WTC11 (cell line): Measurements from ENCODE around the gene SULT1C3. TPM values are rescaled to one million over a fixed set of nuclear protein-coding genes. Genes with fewer than 3 reads are reported as not detected.

Source experiments
- ATAC-seq: fragments of 200-7000 bp; cut with Tn5 transposase; 2 replicates; pipeline ENCODE4 v1.10.0; 2021; ENCODE audit warnings: mild to moderate bottlenecking, moderate library complexity
- CTCF ChIA-PET: fragments of 300-600 bp; sonication (Branson Sonifier 250); formaldehyde crosslinking; loops from one replicate; lab custom pipeline; 2021; ENCODE audit warnings: antibody characterized with exemption; lab: Charles Lee
- POLR2A ChIA-PET: fragments of 350-600 bp; sonication (Branson Sonifier 250); formaldehyde crosslinking; loops from one replicate; lab custom pipeline; 2021; ENCODE audit warnings: antibody characterized with exemption; lab: Charles Lee
- DNase-seq: peaks from one replicate; pipeline ENCODE4 v3.0.0; 2021; ENCODE audit warnings: low spot score
- H3K27ac Mint-ChIP-seq: 2 replicates; pipeline ENCODE4 v1.8.0; 2021; ENCODE audit warnings: mixed read lengths
- H3K27me3 Mint-ChIP-seq: 2 replicates; pipeline ENCODE4 v1.8.0; 2021; ENCODE audit warnings: low read depth, mild to moderate bottlenecking, moderate library complexity, mixed read lengths
- H3K36me3 Mint-ChIP-seq: 2 replicates; pipeline ENCODE4 v1.8.0; 2021; ENCODE audit warnings: mixed read lengths
- H3K4me1 Mint-ChIP-seq: 2 replicates; pipeline ENCODE4 v1.8.0; 2022; ENCODE audit warnings: mixed read lengths
- H3K4me3 Mint-ChIP-seq: 2 replicates; pipeline ENCODE4 v1.8.0; 2021; ENCODE audit warnings: mild to moderate bottlenecking, moderate library complexity, mixed read lengths
- H3K9me3 Mint-ChIP-seq: 2 replicates; pipeline ENCODE4 v1.8.0; 2021; ENCODE audit warnings: mixed read lengths
- EMX1 ChIP-seq: fragments of 250-450 bp; sonication (Bioruptor Pico); IDR thresholded peaks from 2 replicates; pipeline ENCODE4 v1.8.0; 2021; ENCODE audit warnings: mild to moderate bottlenecking
- ESRRA ChIP-seq: sonication (generic); formaldehyde crosslinking; IDR thresholded peaks from 2 replicates; pipeline ENCODE4 v1.8.1; 2022; ENCODE audit warnings: mild to moderate bottlenecking, missing genetic modification reagents, borderline replicate concordance
- ETV6 ChIP-seq: sonication (generic); formaldehyde crosslinking; IDR thresholded peaks from 2 replicates; pipeline ENCODE4 v1.8.1; 2022; ENCODE audit warnings: mild to moderate bottlenecking, missing genetic modification reagents
- GABPB1 ChIP-seq: sonication (generic); formaldehyde crosslinking; IDR thresholded peaks from 2 replicates; pipeline ENCODE4 v1.8.1; 2023; ENCODE audit warnings: mild to moderate bottlenecking, missing genetic modification reagents
- NFE2L1 ChIP-seq: sonication (generic); formaldehyde crosslinking; IDR thresholded peaks from 2 replicates; pipeline ENCODE4 v1.8.1; 2023; ENCODE audit warnings: missing genetic modification reagents
- TCF7 ChIP-seq: sonication (generic); formaldehyde crosslinking; IDR thresholded peaks from 2 replicates; pipeline ENCODE4 v1.8.0; 2022; ENCODE audit warnings: mild to moderate bottlenecking, low read depth, missing genetic modification reagents, moderate library complexity
- TP53 ChIP-seq: sonication (generic); formaldehyde crosslinking; IDR thresholded peaks from 2 replicates; pipeline ENCODE4 v1.8.1; 2023; ENCODE audit warnings: mild to moderate bottlenecking, missing genetic modification reagents
- ZMAT4 ChIP-seq: fragments of 250-450 bp; sonication (Bioruptor Pico); IDR thresholded peaks from 2 replicates; pipeline ENCODE4 v1.9.0; 2021; ENCODE audit warnings: mild to moderate bottlenecking
- ZNF138 ChIP-seq: sonication (generic); formaldehyde crosslinking; conservative IDR thresholded peaks from 2 replicates; pipeline ENCODE4 v1.8.1; 2022; ENCODE audit warnings: mild to moderate bottlenecking, moderate library complexity, missing genetic modification reagents
- ZNF232 ChIP-seq: sonication (generic); formaldehyde crosslinking; IDR thresholded peaks from 2 replicates; pipeline ENCODE4 v1.8.0; 2022; ENCODE audit warnings: mild to moderate bottlenecking, missing genetic modification reagents
- ZNF416 ChIP-seq: fragments of 250-450 bp; sonication (Bioruptor Pico); IDR thresholded peaks from 2 replicates; pipeline ENCODE4 v1.9.0; 2021; ENCODE audit warnings: mild to moderate bottlenecking, inconsistent platforms
- total RNA-seq: library from RNA; stranded (reverse); gene quantifications from 3 replicates; pipeline ENCODE4 v1.2.3, GENCODE V29; 2021
- TF ChIP-seq, protein P1 (sequence below): sonication (generic); formaldehyde crosslinking; IDR thresholded peaks from 2 replicates; pipeline ENCODE4 v1.8.1; 2023; ENCODE audit warnings: mild to moderate bottlenecking, missing genetic modification reagents, borderline replicate concordance
- TF ChIP-seq, protein P2 (sequence below): fragments of 250-450 bp; sonication (Bioruptor Pico); conservative IDR thresholded peaks from 2 replicates; pipeline ENCODE4 v1.9.0; 2021; ENCODE audit warnings: mild to moderate bottlenecking
- TF ChIP-seq, protein P3 (sequence below): sonication (generic); formaldehyde crosslinking; IDR thresholded peaks from 2 replicates; pipeline ENCODE4 v1.8.0; 2022; ENCODE audit warnings: mild to moderate bottlenecking, missing genetic modification reagents
- TF ChIP-seq, protein P4 (sequence below): sonication (generic); formaldehyde crosslinking; IDR thresholded peaks from 2 replicates; pipeline ENCODE4 v1.8.0; 2023; ENCODE audit warnings: missing genetic modification reagents, mild to moderate bottlenecking, borderline replicate concordance
- TF ChIP-seq, protein P5 (sequence below): fragments of 250-450 bp; sonication (Bioruptor Pico); IDR thresholded peaks from 2 replicates; pipeline ENCODE4 v1.9.0; 2021; ENCODE audit warnings: moderate library complexity, mild to moderate bottlenecking, inconsistent platforms, borderline replicate concordance

The SULT1C3 gene
- total RNA-seq, 1 experiment from 2014 or later, result not detected

DNA sequence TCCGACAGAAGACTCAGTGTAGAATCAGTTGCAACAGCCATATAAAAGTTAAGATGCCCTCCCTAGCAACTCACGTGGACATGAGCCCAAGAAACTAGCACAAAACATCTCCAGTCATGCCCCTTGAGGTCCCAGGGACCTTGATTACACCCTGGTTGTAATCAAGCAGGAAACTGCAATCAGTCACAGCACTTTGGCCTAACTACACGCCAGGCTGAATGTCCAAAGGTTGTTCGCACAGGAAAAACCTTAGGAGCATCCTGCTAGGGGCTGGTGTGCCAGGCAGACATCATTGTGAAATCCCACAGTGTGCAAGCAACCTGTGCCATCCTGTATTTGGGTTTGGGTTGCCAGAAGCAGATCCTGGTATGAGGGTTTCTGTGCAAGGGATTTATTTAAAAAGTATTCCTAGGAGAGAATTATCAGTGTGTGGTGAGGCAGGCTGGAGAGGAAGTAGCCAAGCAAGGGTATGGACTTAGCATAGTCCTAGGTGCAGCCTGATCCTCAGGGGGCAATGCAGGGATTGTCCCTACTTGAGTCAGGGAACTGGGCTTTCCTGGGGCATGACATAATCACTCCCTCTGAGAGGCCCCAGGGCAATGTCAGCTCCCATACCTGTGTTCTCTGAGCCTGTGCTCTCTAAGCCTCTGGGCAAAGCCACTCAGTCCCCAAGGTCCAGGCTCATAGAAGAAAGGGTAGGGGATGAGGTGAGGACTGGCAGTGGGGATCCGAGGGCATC, 31.2 kb downstream of the SULT1C3 start (continued):
- TF ChIP-seq, protein P1, sequence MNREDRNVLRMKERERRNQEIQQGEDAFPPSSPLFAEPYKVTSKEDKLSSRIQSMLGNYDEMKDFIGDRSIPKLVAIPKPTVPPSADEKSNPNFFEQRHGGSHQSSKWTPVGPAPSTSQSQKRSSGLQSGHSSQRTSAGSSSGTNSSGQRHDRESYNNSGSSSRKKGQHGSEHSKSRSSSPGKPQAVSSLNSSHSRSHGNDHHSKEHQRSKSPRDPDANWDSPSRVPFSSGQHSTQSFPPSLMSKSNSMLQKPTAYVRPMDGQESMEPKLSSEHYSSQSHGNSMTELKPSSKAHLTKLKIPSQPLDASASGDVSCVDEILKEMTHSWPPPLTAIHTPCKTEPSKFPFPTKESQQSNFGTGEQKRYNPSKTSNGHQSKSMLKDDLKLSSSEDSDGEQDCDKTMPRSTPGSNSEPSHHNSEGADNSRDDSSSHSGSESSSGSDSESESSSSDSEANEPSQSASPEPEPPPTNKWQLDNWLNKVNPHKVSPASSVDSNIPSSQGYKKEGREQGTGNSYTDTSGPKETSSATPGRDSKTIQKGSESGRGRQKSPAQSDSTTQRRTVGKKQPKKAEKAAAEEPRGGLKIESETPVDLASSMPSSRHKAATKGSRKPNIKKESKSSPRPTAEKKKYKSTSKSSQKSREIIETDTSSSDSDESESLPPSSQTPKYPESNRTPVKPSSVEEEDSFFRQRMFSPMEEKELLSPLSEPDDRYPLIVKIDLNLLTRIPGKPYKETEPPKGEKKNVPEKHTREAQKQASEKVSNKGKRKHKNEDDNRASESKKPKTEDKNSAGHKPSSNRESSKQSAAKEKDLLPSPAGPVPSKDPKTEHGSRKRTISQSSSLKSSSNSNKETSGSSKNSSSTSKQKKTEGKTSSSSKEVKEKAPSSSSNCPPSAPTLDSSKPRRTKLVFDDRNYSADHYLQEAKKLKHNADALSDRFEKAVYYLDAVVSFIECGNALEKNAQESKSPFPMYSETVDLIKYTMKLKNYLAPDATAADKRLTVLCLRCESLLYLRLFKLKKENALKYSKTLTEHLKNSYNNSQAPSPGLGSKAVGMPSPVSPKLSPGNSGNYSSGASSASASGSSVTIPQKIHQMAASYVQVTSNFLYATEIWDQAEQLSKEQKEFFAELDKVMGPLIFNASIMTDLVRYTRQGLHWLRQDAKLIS (CRISPR knock-in tag), result no peak
- TF ChIP-seq, protein P2, sequence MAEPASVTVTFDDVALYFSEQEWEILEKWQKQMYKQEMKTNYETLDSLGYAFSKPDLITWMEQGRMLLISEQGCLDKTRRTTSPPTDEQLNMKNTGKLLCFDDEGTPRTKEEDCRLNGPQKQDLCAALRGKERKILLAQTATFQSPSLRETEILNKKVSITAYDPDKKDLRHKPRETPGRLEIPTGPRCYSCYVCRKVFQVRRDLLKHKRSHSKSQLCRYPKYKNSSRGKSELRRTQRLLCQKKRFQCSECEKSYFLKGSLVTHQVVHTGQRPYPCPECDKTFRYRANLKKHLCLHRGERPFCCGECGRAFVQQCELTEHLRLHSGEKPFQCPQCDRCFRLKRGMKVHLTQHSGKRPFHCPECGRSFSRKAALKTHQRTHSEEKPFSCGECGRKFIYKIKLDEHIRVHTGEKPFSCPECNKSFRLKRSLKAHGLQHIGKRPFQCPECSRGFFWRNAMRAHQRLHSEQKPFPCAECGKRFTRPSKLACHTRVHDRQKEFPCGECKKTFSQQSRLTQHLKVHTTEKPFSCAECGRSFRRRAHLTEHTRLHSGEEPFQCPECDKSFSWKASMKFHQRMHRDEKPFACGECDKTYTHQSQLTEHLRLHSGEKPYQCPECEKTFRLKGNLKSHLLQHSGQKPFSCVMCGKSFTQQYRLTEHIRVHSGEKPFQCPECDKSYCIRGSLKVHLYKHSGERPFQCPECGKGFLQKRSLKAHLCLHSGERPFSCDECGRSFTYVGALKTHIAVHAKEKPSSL, result no peak
- no peak for TF ChIP-seq ETV6 (CRISPR knock-in tag)
- TF ChIP-seq EMX1 (CRISPR knock-in tag), result no peak
- TF ChIP-seq ZMAT4 (CRISPR knock-in tag), result no peak
- no peak for TF ChIP-seq TP53 (CRISPR knock-in tag)
- TF ChIP-seq, protein P3, sequence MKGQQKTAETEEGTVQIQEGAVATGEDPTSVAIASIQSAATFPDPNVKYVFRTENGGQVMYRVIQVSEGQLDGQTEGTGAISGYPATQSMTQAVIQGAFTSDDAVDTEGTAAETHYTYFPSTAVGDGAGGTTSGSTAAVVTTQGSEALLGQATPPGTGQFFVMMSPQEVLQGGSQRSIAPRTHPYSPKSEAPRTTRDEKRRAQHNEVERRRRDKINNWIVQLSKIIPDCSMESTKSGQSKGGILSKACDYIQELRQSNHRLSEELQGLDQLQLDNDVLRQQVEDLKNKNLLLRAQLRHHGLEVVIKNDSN (CRISPR knock-in tag), result no peak
- no peak for TF ChIP-seq ZNF416 (CRISPR knock-in tag)
- no peak for TF ChIP-seq TCF7 (CRISPR knock-in tag)
- TF ChIP-seq GABPB1 (CRISPR knock-in tag), result no peak

DNA sequence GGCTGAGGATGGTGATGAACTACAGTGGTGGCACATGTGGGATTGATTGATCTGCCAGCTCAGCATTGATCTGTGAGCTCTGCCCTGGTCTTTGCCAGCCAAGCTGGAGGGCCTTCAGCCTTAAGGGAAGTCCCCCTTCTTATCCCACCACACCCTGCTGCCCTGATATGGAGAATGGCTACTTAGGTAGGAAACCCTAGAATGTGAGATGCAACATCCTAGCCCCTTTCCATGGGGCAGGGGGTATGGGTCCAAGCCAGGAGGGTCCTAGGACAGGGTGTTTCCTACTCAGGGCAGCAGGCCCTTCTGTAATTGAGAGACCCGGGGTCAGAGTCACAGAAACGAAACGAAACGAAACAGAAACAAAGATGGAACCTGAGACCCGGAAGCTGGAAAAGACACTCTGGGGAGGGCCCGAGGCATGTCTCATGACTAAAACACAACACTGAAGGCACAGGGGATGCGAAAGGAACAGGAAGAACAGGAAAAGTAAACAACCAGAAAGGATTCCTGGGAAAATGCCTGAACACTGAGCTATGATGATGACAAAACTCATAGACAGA, 32.0 kb downstream of the SULT1C3 start:
- POLR2A ChIA-PET, result no interaction called here

DNA sequence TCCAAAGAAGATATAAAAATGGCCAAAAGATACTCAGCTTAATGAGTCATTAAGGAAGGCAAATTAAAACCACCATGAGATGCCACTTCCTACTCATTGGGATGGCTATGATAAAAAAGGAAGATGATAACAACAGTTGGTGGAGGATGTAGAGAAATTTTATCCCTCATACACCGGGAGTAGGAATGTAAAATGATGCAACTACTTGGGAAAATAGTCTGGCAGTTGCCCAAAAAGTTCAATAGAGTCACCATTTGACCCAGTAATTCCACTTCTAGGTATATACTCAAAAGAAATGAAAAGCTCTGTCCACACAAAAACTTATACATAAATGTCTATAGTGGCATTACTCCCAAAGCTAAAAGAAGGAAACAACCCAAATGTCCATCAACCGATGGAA, 38.9 kb downstream of the SULT1C3 start:
- POLR2A ChIA-PET, result no interaction called here
- peaks cover 6% of the 10 kb centered on the region; the same call in 1 of the 2 replicates for H3K9me3 Mint-ChIP-seq
- H3K36me3 Mint-ChIP-seq, result 0 out of 2 replicates have a peak, but pooled peaks cover 2% of the 10 kb centered on the region
- H3K4me1 Mint-ChIP-seq, result no peaks in the 10 kb centered on the region
- ATAC-seq (no peak), DNase-seq (no peak)
- CTCF ChIA-PET, result no interaction called here
- H3K27me3 Mint-ChIP-seq, result no peaks in the 10 kb centered on the region
- H3K4me3 Mint-ChIP-seq, result no peak overlapping the region
- no peak overlapping the region for H3K27ac Mint-ChIP-seq
- TF ChIP-seq, protein P1 (CRISPR knock-in tag), result no peak
- TF ChIP-seq ZNF232 (CRISPR knock-in tag) (no peak), NFE2L1 (CRISPR knock-in tag) (no peak)
- TF ChIP-seq, protein P4, sequence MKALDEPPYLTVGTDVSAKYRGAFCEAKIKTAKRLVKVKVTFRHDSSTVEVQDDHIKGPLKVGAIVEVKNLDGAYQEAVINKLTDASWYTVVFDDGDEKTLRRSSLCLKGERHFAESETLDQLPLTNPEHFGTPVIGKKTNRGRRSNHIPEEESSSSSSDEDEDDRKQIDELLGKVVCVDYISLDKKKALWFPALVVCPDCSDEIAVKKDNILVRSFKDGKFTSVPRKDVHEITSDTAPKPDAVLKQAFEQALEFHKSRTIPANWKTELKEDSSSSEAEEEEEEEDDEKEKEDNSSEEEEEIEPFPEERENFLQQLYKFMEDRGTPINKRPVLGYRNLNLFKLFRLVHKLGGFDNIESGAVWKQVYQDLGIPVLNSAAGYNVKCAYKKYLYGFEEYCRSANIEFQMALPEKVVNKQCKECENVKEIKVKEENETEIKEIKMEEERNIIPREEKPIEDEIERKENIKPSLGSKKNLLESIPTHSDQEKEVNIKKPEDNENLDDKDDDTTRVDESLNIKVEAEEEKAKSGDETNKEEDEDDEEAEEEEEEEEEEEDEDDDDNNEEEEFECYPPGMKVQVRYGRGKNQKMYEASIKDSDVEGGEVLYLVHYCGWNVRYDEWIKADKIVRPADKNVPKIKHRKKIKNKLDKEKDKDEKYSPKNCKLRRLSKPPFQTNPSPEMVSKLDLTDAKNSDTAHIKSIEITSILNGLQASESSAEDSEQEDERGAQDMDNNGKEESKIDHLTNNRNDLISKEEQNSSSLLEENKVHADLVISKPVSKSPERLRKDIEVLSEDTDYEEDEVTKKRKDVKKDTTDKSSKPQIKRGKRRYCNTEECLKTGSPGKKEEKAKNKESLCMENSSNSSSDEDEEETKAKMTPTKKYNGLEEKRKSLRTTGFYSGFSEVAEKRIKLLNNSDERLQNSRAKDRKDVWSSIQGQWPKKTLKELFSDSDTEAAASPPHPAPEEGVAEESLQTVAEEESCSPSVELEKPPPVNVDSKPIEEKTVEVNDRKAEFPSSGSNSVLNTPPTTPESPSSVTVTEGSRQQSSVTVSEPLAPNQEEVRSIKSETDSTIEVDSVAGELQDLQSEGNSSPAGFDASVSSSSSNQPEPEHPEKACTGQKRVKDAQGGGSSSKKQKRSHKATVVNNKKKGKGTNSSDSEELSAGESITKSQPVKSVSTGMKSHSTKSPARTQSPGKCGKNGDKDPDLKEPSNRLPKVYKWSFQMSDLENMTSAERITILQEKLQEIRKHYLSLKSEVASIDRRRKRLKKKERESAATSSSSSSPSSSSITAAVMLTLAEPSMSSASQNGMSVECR, result no peak
- TF ChIP-seq, protein P5, sequence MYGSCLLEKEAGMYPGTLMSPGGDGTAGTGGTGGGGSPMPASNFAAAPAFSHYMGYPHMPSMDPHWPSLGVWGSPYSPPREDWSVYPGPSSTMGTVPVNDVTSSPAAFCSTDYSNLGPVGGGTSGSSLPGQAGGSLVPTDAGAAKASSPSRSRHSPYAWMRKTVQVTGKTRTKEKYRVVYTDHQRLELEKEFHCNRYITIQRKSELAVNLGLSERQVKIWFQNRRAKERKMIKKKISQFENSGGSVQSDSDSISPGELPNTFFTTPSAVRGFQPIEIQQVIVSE (CRISPR knock-in tag), result no peak

More for the DNA sequence above, 32.0 kb downstream of the SULT1C3 start:
- ATAC-seq (no peak), DNase-seq (no peak)
- no peak for TF ChIP-seq ZNF138 (CRISPR knock-in tag)
- TF ChIP-seq ESRRA (CRISPR knock-in tag), result no peak
- H3K9me3 Mint-ChIP-seq, result peaks cover 7% of the 10 kb centered on the region
- no peak overlapping the region for H3K4me3 Mint-ChIP-seq
- no peak overlapping the region; the same call in 1 of the 2 replicates for H3K27ac Mint-ChIP-seq
- CTCF ChIA-PET, result no interaction called here
- no peaks in the 10 kb centered on the region for H3K4me1 Mint-ChIP-seq
- no peaks in the 10 kb centered on the region for H3K36me3 Mint-ChIP-seq
- H3K27me3 Mint-ChIP-seq, result no peaks in the 10 kb centered on the region; the same call in 1 of the 2 replicates
